ENCODE data around the gene PSG4.
"Not testable (repeated sequence)": the region's sequence is repeated elsewhere in the genome, so short reads cannot be mapped to it uniquely, and the experiment has no call there.

The PSG4 gene

DNA sequence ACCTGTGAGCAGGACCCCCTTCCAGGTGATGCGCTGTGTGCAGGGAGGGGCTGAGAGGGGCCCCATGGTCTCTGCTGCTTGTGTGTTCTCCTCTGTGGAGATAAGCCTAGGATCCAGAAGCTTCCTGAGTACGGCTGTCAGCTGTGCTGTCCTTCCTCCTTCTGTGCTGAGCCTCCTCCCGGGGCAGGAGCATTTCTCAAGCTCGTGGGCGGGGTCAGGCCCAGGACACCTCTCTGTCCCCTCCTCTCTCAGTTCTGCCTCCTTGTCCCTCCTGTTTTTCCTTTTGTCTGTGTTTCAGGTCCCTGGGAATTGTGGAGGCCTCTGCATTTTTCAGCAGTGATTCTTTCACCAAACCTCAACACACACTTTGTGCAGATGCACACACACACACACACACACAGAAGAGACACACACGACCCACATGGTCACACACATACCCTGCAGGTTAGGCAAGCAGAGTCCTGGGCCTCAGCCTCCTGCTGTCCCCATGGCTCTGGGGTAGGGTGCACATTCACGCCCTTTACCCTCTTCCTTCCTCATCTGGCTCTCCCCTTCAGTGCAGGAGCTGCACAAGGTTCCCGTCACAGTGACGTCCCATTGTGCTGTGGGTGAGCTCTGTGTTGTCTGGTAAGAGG, at the start of gene PSG4:
Gene PSG4, minus strand, starts transcription at position 168 of the 635 bp plus-strand sequence. Its CDS starts 102 bp downstream, at position 66.
- not testable (repeated sequence) for DNase-seq (ENCODE audit: low spot score)

DNA sequence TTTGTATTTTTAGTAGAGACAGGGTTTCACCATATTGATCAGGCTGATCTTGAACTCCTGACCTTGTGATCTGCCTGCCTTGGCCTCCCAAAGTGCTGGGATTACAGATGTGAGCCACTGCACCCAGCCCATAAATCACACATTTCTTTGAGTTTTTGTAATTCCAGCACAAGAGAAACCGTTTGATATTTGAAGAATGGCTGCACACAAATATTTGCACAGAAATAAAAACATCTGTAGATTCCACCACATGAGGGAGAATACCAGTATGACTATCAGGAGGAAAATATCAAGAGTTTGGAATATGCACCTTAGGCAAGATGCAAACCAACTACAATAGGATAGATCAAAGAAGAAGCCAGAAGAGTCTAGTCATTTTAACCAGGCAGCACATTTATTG, 46.0 kb upstream of the PSG4 start:
- DNase-seq (ENCODE audit: low spot score), result not testable (repeated sequence)

DNA sequence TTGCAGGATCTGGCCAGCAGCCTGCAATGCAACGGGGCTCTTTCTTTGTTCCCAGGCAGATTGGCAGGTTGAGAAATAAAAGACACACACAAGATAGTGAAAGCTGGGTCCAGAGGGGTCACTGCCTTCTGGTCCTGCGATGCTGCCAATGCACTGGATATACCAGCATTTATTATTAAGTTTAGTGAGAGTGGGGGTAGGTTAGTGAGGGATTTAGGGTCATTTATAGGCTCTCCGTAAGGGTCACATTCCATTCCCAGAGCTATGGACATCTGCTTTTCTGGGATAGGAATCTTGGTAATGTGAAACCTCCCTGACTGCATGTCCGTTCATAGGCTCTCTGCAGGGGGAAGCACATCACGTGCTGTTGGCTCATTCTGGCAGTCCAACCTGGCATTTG, 44.9 kb upstream of the PSG4 start:
- not testable (repeated sequence) for DNase-seq (ENCODE audit: low spot score)

DNA sequence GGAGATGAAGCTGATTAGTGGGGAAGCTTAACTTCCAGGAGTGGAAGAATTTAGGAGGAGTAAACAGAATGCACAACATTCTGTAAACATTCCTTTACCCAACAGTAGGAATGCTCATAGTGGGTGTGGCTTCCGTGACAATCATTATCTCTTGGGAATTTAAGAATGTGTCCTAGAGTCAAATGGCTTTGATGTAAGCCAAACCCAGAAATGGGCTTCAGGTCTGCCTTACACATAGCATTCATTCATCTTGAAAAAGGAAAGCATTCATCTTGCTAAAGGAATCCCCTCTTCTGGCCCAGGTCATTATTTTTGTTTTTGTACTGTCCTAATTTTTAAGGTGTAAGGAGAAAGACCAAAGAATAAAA, 43.2 kb upstream of the PSG4 start:
- DNase-seq (ENCODE audit: low spot score), result not testable (repeated sequence)

DNA sequence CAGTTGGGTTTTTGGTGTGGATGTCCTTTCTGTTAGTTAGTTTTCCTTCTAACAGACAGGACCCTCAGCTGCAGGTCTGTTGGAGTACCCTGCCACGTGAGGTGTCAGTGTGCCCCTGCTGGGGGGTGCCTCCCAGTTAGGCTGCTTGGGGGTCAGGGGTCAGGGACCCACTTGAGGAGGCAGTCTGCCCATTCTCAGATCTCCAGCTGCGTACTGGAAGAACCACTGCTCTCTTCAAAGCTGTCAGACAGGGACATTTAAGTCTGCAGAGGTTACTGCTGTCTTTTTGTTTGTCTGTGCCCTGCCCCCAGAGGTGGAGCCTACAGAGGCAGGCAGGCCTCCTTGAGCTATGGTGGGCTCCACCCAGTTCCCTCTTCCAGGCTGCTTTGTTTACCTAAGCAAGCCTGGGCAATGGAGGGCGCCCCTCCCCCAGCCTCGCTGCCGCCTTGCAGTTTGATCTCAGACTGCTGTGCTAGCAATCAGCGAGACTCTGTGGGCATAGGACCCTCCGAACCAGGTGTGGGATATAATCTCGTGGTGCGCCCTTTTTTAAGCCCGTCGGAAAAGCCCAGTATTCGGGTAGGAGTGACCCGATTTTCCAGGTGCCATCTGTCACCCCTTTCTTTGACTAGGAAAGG, 41.9 kb upstream of the PSG4 start:
- DNase-seq (ENCODE audit: low spot score), result not testable (repeated sequence)

DNA sequence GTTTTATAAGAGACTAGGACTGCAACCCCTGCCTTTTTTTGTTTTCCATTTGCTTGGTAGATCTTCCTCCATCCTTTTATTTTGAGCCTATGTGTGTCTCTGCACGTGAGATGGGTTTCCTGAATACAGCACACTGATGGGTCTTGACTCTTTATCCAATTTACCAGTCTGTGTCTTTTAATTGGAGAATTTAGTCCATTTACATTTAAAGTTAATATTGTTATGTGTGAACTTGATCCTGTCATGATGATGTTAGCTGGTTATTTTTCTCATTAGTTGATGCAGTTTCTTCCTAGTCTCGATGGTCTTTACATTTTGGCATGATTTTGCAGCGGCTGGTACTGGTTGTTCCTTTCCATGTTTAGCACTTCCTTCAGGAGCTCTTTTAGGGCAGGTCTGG, 40.4 kb upstream of the PSG4 start:
- not testable (repeated sequence) for DNase-seq (ENCODE audit: low spot score)

DNA sequence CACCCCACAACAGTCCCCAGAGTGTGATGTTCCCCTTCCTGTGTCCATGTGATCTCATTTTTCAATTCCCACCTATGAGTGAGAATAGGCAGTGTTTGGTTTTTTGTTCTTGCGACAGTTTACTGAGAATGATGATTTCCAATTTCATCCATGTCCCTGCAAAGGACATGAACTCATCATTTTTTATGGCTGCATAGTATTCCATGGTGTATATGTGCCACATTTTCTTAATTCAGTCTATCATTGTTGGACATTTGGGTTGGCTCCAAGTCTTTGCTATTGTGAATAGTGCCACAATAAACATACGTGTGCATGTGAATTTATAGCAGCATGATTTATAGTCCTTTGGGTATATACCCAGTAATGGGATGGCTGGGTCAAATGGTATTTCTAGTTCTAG, 36.8 kb upstream of the PSG4 start:
- DNase-seq (ENCODE audit: low spot score), result not testable (repeated sequence)

DNA sequence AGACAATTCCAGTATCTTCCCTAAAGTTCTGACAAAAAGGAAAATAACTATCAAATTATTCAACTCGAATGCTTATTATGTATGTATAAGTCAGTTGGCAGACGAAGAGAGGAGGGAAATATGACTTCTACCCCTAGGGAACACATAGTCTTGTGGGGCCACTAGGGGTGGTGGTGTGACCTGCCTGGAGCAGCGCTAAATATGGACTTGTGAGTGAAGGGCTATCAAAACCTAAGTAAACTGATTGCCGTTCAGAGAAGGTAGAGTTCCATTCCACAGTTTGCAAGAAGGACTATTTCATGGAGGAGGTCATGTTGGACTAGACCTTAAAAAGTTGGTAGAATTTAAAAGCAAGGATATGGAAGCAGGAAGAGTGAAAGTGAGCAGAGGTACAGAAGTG, 32.8 kb upstream of the PSG4 start:
- DNase-seq (ENCODE audit: low spot score), result not testable (repeated sequence)

DNA sequence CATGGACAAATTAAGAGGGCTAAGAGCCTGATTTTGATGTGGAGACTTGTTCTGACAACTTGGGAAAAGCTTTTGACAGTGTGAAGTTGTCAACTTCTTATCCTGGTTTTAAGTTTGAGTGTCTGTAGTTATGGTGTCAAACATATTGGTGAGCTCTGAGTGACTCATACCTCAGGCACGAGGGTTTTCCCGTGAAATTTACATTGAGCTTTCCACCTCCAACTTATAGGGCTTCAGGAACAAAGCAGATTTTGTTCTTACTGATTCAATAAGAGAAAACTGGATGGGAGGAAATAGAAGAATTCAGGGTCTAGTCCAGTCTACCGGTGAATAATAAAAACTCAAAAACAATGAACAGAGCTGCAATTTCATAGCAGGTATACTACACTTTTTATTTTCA, 30.2 kb upstream of the PSG4 start:
- DNase-seq (ENCODE audit: low spot score), result peak; percentile 7

DNA sequence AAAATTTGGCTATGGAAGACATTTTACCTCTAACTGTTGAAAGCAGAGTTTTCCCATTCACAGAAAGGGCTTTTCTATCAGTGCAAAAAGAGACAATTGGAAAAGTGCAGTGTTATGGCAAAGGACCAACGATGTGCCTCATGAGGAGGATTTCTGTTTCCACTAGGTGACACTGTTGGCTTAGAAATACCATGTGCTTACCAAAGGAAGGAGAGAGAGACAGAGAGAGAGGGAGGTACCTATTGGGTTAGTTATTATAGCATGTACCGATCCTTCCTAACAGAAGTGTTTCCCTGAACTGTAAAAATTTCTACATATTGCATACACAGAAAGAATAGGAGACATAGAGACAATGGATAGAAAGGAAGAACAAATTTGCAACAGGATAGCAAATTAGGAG, 23.9 kb upstream of the PSG4 start:
- peak; percentile 39 for DNase-seq (ENCODE audit: low spot score)

DNA sequence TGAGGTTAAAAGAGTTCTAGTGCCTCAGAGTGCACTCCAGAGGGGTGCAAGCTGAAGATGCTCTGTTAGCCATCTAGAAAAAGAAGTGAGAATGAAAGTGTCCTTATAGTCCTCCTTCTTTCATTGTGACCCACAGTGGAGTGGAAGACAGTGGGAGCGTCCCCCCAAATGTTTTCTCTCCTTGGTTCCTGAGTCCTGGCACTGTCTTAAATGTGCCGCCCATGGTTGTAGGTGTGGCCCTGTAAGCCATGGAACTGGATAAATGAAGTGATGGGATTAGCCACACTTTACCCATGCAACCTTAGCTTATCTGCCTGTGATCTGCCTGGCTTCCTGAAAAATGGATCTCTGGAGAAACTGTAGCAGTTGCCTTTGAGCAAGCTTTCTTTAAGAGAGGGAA, 23.3 kb upstream of the PSG4 start:
- DNase-seq (ENCODE audit: low spot score), result not testable (repeated sequence)

DNA sequence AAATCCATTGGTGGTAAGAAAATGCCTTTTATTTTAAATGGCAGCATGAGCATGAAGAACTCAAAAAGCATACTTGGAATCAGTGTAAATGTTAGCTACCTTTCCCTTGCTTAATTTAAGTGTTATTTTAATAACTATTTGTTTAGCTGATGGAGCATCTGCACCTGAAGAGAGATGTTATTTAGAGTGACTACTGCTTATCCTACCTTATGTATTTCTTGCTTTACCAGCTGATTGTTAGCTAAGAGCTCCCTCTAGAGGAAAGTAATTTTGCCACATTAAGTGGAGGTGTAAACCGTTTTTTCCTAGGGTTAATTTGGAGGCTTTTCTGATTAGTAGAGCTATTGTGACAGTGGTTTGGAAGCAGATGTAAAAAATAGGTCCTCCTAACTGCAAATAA, 21.5 kb upstream of the PSG4 start:
- not testable (repeated sequence) for DNase-seq (ENCODE audit: low spot score)

DNA sequence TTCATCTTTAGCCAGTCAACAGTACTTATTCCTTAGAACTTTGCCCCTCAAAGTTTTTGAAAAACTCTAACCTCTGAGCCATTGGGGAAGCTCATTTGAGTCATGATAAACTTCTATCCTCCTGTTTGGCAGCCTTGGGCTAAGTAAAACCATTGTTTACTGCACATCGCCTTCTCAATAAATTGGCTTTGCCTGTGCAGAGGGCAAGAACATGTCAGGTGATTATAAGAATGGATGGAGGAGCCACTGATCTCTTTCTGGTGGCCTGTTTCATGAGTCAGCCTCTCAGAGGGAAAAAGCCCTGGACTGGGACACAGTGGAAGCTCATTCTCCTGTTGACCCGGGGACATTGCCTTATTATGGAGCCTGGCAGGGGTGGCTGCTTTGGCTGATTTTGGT, 19.4 kb upstream of the PSG4 start:
- no peak for DNase-seq (ENCODE audit: low spot score)

DNA sequence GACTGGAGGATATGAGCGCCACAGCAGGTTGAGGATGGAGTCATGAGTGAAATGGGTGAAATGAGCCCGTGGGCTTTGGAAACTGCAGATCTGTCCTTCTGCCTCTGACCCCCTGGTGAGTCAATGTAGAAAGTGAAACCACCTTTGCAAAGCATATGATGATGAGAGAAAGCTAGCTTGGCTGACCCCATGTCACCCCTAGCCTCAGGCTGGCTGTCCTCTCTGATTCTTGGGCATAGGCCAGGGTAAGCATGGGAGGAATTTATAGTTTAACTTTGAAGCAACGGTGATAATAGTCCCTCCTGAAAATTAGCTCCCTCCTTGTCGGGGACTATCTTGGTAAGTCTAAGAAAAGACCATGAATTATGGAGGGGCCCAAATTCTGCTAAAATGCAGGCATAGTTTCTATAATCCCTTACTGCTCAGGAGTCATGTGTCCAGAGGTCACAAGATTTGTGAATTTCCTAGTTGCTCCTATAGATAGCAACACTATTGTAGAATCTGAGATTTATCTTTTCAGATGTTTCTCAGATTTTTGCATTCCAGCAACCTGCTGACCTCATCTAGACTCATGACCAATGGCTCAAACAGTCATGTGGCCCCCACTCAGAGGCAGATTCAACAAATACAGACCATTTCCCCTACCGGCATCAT, 18.9 kb upstream of the PSG4 start:
- DNase-seq (ENCODE audit: low spot score), result not testable (repeated sequence)

DNA sequence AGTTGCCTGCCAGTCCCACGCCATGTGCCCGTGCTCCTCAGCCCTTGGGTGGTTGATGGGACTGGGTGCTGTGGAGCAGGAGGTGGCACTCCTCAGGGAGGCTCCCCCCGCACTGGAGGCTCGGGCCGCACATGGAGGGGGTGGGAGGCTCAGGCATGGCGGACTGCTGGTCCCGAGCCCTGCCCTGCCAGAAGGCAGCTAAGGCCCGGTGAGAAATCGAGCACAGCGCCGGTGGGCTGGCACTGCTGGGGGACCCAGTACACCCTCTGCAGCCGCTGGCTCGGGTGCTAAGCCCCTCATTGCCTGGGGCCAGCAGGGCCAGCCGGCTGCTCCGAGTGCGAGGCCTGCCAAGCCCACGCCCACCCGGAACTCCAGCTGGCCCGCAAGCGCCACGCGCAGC, 16.5 kb upstream of the PSG4 start:
- not testable (repeated sequence) for DNase-seq (ENCODE audit: low spot score)

DNA sequence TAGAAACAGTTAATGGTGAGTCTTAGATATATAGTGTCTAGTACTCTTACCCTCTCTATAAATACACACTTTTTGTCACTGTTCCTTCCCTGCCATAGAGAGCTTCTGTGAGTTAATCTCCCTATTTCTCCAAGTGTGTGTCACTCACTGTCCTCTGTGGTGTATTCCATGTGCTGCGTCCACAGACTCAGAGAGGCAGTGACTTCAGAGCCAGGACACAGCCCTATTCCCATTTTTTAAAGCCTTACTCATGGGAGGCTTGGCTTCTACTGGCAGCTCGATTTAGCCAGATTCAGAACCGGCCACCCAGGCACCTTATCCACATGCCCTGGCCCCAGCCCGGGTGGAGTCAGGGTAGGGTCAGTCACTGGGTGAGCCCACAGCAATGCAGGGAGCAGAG, 13.7 kb upstream of the PSG4 start:
- not testable (repeated sequence) for DNase-seq (ENCODE audit: low spot score)

DNA sequence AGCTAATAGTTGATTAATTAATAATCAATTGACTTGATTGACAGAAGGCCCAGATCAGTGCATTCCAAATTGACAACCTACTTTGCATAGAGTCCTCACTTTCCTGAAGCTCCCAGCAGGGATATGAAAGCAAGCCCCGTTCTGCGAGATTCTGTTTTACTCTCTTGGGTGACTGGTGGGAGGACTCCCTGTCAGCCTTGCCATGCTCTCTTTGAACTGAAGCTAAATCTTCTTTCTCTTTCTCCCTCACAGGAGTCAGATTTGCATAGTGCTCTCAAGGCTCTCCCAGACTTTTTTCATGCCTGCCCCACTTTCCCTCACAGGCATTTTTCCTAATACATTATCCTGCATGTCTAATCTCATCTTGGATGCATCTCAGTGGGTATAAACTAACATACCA, 10.4 kb upstream of the PSG4 start:
- DNase-seq (ENCODE audit: low spot score), result not testable (repeated sequence)

DNA sequence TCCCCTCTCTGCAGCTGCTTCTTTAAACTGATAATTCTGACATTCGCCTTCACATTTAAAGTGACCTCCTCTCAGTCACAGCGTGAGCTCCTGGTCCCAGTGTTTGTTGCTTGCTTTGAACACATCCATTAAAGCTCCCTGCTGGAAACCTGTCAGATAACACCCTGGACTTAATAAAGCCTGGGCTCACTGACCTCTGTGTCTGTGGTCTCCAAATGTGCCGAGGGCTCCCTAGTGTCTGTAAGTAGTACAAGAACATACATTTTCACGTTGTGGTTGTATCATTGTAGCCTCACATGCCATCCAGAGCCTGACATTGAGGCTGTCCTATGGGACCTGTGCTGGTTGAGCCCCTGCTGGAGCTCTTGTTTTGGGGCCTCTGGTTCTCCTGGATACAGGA, 2.6 kb upstream of the PSG4 start:
- DNase-seq (ENCODE audit: low spot score), result no peak

DNA sequence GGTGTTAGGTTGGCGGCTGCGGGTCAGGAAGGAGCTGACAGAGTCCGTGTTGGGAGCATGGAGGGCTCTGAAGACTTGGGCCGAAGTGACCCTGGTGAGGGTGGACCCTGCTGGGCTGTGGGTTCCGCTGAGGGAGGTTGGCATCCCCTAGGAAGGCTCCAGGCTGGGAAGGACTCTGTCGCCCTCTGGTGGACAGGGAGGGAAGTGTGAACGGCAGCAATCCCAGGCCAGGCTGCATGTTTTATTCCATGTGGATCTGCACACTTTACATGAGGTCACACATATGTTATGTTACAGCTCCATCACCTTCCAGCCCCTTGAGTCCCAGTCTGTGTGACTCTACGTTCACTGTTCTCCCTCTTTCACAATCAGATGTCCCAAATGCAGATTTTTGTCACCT, 1.7 kb upstream of the PSG4 start:
- not testable (repeated sequence) for DNase-seq (ENCODE audit: low spot score)

DNA sequence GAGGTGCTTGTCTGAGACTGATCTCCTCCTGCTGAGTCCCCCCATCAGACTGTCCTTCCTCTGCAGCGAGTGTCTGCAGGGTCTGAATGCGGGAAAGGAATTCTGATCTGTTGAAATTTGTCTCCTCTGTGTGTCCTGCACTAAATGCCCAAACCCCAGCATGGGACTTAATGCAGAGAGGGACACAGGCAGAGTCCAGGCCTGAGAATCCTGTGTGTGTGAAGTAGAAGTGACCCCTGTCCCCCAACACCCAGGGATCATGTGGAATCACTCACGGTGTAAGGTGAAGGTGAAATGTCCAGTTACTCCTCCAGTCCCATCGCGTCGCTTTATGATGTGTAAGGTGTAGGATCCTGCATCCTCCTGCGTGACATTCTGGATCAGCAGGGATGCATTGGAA, 1.8 kb downstream of the PSG4 start:
- not testable (repeated sequence) for DNase-seq (ENCODE audit: low spot score)

DNA sequence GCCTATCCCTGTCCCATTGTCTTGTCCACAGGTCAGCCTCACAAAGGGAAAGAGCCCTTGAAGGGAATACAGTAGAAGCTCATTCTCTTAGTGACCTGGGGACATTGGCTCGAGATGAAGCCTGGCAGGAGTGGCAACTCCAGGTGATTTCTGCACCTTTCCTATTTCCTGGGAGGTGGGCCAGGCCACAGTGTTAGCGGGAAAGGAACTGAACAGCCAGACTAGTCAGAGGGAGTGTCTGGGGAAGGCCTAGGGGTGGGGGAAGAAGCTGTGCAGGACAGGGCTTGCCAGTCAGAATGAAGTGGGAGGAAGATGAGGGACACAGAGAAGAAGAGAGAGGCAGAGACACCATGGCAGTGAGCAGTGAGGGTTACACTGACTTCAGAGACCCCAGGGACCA, 3.5 kb downstream of the PSG4 start:
- DNase-seq (ENCODE audit: low spot score), result not testable (repeated sequence)

DNA sequence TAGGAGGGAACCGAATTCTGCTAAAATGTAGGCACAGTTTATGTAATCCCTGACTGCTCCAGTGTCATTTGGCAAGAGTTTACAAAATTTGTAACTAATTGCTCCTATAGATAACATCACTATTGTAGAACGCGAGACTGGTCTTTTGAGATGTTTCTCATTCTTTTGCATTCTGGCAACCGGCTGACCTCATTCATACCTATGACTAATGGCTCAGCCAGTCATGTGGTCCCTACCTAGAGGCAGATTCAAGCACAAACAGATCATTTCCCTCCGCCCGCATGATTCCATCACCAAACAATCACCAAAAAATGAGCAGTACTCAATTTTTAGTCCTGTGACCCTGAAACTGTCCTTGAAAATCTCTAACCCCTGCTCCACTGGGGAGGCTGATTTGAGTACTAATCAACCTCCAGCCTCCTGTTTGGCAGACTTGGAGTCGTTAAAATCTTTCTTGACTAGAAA, 4.1 kb downstream of the PSG4 start:
- not testable (repeated sequence) for DNase-seq (ENCODE audit: low spot score)

DNA sequence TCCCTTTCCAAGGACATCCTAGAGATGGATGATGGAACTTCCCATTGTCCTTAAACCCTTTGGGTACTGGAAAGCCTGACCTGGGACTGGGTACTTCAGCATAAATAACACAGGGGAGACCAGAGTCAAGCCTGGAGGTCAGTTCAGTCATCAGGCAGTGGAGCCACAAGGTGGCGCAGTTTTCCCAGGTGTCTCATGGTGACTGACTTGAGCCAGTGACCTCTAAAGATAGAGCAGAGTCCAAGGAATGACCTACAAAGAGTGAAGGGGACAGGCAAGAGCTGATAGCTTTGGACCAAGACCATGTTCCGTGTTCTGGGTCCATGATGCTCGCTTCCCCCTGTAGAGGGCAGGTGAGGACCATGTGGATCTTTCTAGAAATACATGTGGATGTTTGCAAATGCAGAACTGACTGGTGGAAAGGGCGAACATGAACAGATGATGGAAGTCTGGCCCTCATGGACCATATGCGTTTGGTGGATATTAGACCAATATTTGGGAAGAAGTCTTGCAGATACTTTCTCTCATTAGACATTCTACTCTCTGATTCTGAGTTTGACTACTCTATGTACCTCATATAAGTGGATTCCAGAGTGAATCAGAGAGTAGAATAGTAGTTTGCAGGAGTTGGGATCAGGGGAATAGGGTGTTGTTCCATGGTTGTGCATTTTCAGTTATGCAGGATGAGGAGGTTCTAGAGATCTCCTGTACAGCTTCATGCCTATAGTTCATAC, 6.6 kb downstream of the PSG4 start:
- not testable (repeated sequence) for DNase-seq (ENCODE audit: low spot score)
